ENCODE results near the gene LRRC45.

LRRC45 gene

GRCh38 chr17:82009413-82009812, 13.7 kb upstream of the LRRC45 start:
- Histone ChIP-seq H3K27me3 (ENCODE audit: insufficient read depth, low read length) (no peaks in the 10 kb centered on the region), H3K36me3 (ENCODE audit: insufficient read depth, low read length) (0 out of 2 replicates have a peak, but pooled peaks cover 3% of the 10 kb centered on the region), H3K9me3 (ENCODE audit: insufficient read depth, low read depth, low read length) (no peaks in the 10 kb centered on the region), H3K27ac (ENCODE audit: low read depth, low read length) (no peak overlapping the region), H3K4me1 (ENCODE audit: insufficient read depth, low read length) (no peaks in the 10 kb centered on the region), H3K4me3 (ENCODE audit: low read length) (no peak overlapping the region), H3K9ac (ENCODE audit: low read depth, low read length) (no peak overlapping the region)
- 94% methylated on average over 15 of the region's 15 CpGs for WGBS

DNA sequence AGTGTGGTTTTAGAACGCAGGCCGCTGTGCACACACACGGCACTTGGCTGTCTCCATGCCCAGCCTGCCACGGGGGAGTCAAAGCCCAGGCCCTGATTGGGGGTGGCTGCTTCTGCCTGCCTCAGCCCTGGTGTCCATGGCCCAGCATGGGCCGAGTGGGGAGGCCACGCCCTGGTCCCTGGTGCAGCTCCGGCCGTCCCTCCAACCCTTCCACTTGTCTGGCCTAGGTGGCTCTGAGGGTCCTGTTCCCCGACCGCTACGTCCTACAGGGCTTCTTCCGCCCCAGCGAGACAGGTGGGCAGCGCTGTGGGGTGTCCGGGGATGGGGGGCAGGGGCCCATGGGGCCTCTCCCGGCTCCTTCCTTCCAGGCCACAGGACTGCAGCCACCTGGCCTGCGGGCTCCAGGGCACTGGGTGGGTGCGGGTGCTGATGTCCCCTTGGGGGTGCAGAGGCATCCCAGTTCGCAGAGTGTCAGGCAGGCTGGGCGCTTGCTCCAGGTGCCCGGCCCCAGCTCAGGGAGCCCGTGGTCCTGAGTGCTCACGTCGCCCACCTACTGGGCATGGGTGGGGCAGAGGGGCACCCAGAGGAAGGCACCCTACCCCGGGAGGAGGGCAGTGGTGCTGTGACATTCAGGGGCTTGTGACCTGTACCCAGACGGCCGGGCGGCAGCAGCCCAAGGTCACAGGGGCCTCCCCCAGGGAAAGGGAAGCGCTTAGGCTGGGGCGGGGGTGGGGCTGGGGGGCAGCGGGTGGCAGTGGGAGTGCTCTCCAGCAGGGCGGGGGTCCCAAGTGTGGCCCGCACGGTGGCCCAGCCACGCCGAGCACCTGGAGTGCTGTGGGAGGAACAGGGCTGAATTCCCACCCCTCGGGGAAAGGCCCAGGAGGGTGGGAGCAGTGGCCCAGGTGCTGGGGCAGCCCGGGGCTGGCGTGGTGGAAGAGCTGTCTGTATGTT, 12.3 kb upstream of the LRRC45 start:
- H3K9me3 ChIP-seq (ENCODE audit: insufficient read depth, low read depth, low read length) = no peaks in the 10 kb centered on the region
- no peak overlapping the region for H3K9ac ChIP-seq (ENCODE audit: low read depth, low read length)
- no peaks in the 10 kb centered on the region for H3K27me3 ChIP-seq (ENCODE audit: insufficient read depth, low read length)
- H3K27ac ChIP-seq (ENCODE audit: low read depth, low read length) = no peak overlapping the region
- WGBS = 95% methylated on average over 39 of the region's 39 CpGs
- H3K36me3 ChIP-seq (ENCODE audit: insufficient read depth, low read length) = 0 out of 2 replicates have a peak, but pooled peaks cover 3% of the 10 kb centered on the region
- no peaks in the 10 kb centered on the region for H3K4me1 ChIP-seq (ENCODE audit: insufficient read depth, low read length)
- no peak overlapping the region for H3K4me3 ChIP-seq (ENCODE audit: low read length)

- no peaks in the 10 kb centered on the region for H3K9me3 ChIP-seq (ENCODE audit: insufficient read depth, low read depth, low read length)
- H3K27ac ChIP-seq (ENCODE audit: low read depth, low read length) = no peak overlapping the region
- H3K4me1 ChIP-seq (ENCODE audit: insufficient read depth, low read length) = no peaks in the 10 kb centered on the region
- no peak overlapping the region for H3K4me3 ChIP-seq (ENCODE audit: low read length)
- WGBS = 96% methylated on average over 19 of the region's 19 CpGs
- H3K27me3 ChIP-seq (ENCODE audit: insufficient read depth, low read length) = no peaks in the 10 kb centered on the region
- 0 out of 2 replicates have a peak, but pooled peaks cover 3% of the 10 kb centered on the region for H3K36me3 ChIP-seq (ENCODE audit: insufficient read depth, low read length)
- H3K9ac ChIP-seq (ENCODE audit: low read depth, low read length) = no peak overlapping the region
Observed at GRCh38 chr17:82011617-82012187, 11.4 kb upstream of the LRRC45 start.

DNA sequence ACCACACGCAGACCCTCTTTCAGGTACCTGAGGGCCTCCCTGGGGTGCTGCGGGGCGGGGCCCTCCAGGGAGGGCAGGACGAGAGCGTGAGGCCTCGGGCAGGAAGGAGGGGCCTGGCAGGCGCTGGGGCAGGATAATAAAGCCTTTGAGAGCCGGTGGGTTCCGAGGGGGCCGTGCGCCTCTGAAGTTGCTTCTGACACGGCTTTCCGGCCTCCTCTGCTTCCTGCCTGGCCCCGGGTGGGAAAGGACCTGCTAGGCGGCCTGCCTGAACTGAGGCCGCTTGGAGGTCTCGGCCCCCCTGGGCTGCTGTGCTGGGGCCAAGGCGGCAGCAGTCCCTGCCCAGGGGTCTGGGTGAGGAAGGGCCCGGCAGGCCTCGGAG, 10.9 kb upstream of the LRRC45 start:
- peak overlapping the region; percentile 55; the same call in 1 of the 2 replicates for H3K27ac ChIP-seq (ENCODE audit: low read depth, low read length)
- 70% methylated on average over 20 of the region's 20 CpGs for WGBS
- no peaks in the 10 kb centered on the region for H3K27me3 ChIP-seq (ENCODE audit: insufficient read depth, low read length)
- no peaks in the 10 kb centered on the region for H3K4me1 ChIP-seq (ENCODE audit: insufficient read depth, low read length)
- no peak overlapping the region for H3K4me3 ChIP-seq (ENCODE audit: low read length)
- 0 out of 2 replicates have a peak overlapping the region, but pooled peaks have one; percentile 31 for H3K9ac ChIP-seq (ENCODE audit: low read depth, low read length)
- 0 out of 2 replicates have a peak, but pooled peaks cover 3% of the 10 kb centered on the region for H3K36me3 ChIP-seq (ENCODE audit: insufficient read depth, low read length)
- H3K9me3 ChIP-seq (ENCODE audit: insufficient read depth, low read depth, low read length) = no peaks in the 10 kb centered on the region

GRCh38 chr17:82012640-82013295, 10.3 kb upstream of the LRRC45 start:
- no peaks in the 10 kb centered on the region for H3K9me3 ChIP-seq (ENCODE audit: insufficient read depth, low read depth, low read length)
- 69% methylated on average over 19 of the region's 19 CpGs for WGBS
- H3K27ac ChIP-seq (ENCODE audit: low read depth, low read length) = peak overlapping the region; percentile 55; the same call in 1 of the 2 replicates
- H3K9ac ChIP-seq (ENCODE audit: low read depth, low read length) = peak overlapping the region; percentile 31; the same call in 1 of the 2 replicates
- no peaks in the 10 kb centered on the region for H3K27me3 ChIP-seq (ENCODE audit: insufficient read depth, low read length)
- H3K36me3 ChIP-seq (ENCODE audit: insufficient read depth, low read length) = 0 out of 2 replicates have a peak, but pooled peaks cover 3% of the 10 kb centered on the region
- H3K4me1 ChIP-seq (ENCODE audit: insufficient read depth, low read length) = no peaks in the 10 kb centered on the region
- H3K4me3 ChIP-seq (ENCODE audit: low read length) = no peak overlapping the region

DNA sequence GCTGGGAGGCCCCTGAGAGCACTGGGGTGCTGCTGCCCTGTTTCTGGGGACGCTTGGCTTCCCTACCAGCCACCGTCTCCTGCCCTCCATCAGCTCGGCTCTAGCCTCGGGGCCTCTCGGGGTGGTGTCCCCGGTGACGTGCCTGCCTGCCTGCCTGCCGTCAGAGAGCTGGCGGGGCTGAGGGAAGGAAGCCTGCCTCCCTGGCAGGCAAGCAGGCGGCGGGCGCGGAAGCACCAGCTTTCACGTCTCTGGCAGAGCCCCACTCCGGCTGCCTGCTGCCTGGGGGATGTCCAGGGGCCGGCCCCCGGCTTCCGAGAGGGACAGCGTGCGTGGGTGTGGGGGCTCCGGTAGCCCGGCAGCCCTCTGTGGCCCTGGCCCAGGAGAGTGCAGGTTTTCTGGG, 9.8 kb upstream of the LRRC45 start:
- Histone ChIP-seq H3K27me3 (ENCODE audit: insufficient read depth, low read length) (no peaks in the 10 kb centered on the region), H3K9me3 (ENCODE audit: insufficient read depth, low read depth, low read length) (no peaks in the 10 kb centered on the region), H3K4me3 (ENCODE audit: low read length) (no peak overlapping the region), H3K36me3 (ENCODE audit: insufficient read depth, low read length) (0 out of 2 replicates have a peak, but pooled peaks cover 3% of the 10 kb centered on the region), H3K4me1 (ENCODE audit: insufficient read depth, low read length) (no peaks in the 10 kb centered on the region), H3K27ac (ENCODE audit: low read depth, low read length) (no peak overlapping the region), H3K9ac (ENCODE audit: low read depth, low read length) (no peak overlapping the region)
- WGBS = 89% methylated on average over 22 of the region's 22 CpGs

GRCh38 chr17:82013772-82014321, 9.3 kb upstream of the LRRC45 start:
- peaks cover 4% of the 10 kb centered on the region; the same call in 1 of the 2 replicates for H3K36me3 ChIP-seq (ENCODE audit: insufficient read depth, low read length)
- no peaks in the 10 kb centered on the region for H3K9me3 ChIP-seq (ENCODE audit: insufficient read depth, low read depth, low read length)
- H3K27me3 ChIP-seq (ENCODE audit: insufficient read depth, low read length) = no peaks in the 10 kb centered on the region
- H3K27ac ChIP-seq (ENCODE audit: low read depth, low read length) = no peak overlapping the region
- 95% methylated on average over 16 of the region's 16 CpGs for WGBS
- H3K4me3 ChIP-seq (ENCODE audit: low read length) = no peak overlapping the region
- no peaks in the 10 kb centered on the region for H3K4me1 ChIP-seq (ENCODE audit: insufficient read depth, low read length)
- H3K9ac ChIP-seq (ENCODE audit: low read depth, low read length) = no peak overlapping the region

- Histone ChIP-seq H3K27me3 (ENCODE audit: insufficient read depth, low read length) (no peaks in the 10 kb centered on the region), H3K4me1 (ENCODE audit: insufficient read depth, low read length) (no peaks in the 10 kb centered on the region), H3K27ac (ENCODE audit: low read depth, low read length) (no peak overlapping the region), H3K4me3 (ENCODE audit: low read length) (no peak overlapping the region), H3K36me3 (ENCODE audit: insufficient read depth, low read length) (peaks cover 9% of the 10 kb centered on the region; the same call in 1 of the 2 replicates), H3K9me3 (ENCODE audit: insufficient read depth, low read depth, low read length) (no peaks in the 10 kb centered on the region), H3K9ac (ENCODE audit: low read depth, low read length) (no peak overlapping the region)
- WGBS = 94% methylated on average over 23 of the region's 23 CpGs
Observed at GRCh38 chr17:82014432-82014831, 8.7 kb upstream of the LRRC45 start.

GRCh38 chr17:82014971-82015310, 8.2 kb upstream of the LRRC45 start:
- H3K9me3 ChIP-seq (ENCODE audit: insufficient read depth, low read depth, low read length) = no peaks in the 10 kb centered on the region
- no peaks in the 10 kb centered on the region for H3K27me3 ChIP-seq (ENCODE audit: insufficient read depth, low read length)
- no peak overlapping the region for H3K9ac ChIP-seq (ENCODE audit: low read depth, low read length)
- no peak overlapping the region for H3K4me3 ChIP-seq (ENCODE audit: low read length)
- no peak overlapping the region for H3K27ac ChIP-seq (ENCODE audit: low read depth, low read length)
- WGBS = 92% methylated on average over 13 of the region's 13 CpGs
- H3K4me1 ChIP-seq (ENCODE audit: insufficient read depth, low read length) = no peaks in the 10 kb centered on the region
- H3K36me3 ChIP-seq (ENCODE audit: insufficient read depth, low read length) = peaks cover 10% of the 10 kb centered on the region; the same call in 1 of the 2 replicates

GRCh38 chr17:82015311-82015971, 7.7 kb upstream of the LRRC45 start:
- Histone ChIP-seq H3K36me3 (ENCODE audit: insufficient read depth, low read length) (peaks cover 10% of the 10 kb centered on the region; the same call in 1 of the 2 replicates), H3K4me3 (ENCODE audit: low read length) (no peak overlapping the region), H3K27me3 (ENCODE audit: insufficient read depth, low read length) (no peaks in the 10 kb centered on the region), H3K9ac (ENCODE audit: low read depth, low read length) (no peak overlapping the region), H3K9me3 (ENCODE audit: insufficient read depth, low read depth, low read length) (no peaks in the 10 kb centered on the region), H3K4me1 (ENCODE audit: insufficient read depth, low read length) (no peaks in the 10 kb centered on the region), H3K27ac (ENCODE audit: low read depth, low read length) (no peak overlapping the region)
- WGBS = 83% methylated on average over 24 of the region's 24 CpGs

Measured in HUES64 (cell line).